Nephron (organoid): ENCODE measurements around the gene ZIC2.
A peak's percentile ranks its signal among the peaks of the same experiment; 100 is the strongest.

ENCODE experiments used
- H3K27ac Mint-ChIP-seq, 3 experiments: 2 replicates each; pipeline ENCODE4 v1.8.0; 2020; ENCODE audit warnings: mixed read lengths in 3 of 3, mild to moderate bottlenecking in 2 of 3, moderate library complexity in 1 of 3
- H3K27me3 Mint-ChIP-seq: 2 replicates; pipeline ENCODE4 v1.8.0; 2021; ENCODE audit warnings: low read depth, mild to moderate bottlenecking, moderate library complexity, mixed read lengths
- H3K36me3 Mint-ChIP-seq: 2 replicates; pipeline ENCODE4 v1.8.0; 2020; ENCODE audit warnings: low read depth, mixed read lengths
- H3K4me1 Mint-ChIP-seq: 2 replicates; pipeline ENCODE4 v1.8.0; 2020; ENCODE audit warnings: mixed read lengths
- H3K4me3 Mint-ChIP-seq, 3 experiments: 2 replicates each; pipeline ENCODE4 v1.8.0; 2020; ENCODE audit warnings: mild to moderate bottlenecking in 3 of 3, mixed read lengths in 3 of 3, moderate library complexity in 2 of 3
- H3K9me3 Mint-ChIP-seq: 2 replicates; pipeline ENCODE4 v1.8.0; 2020; ENCODE audit warnings: mixed read lengths
- CTCF ChIP-seq, 3 experiments: fragments of 200-600 bp; sonication (generic); IDR thresholded peaks; one replicate each; pipeline ENCODE4 v1.5.0; 2021; ENCODE audit warnings: antibody characterized with exemption in 3 of 3; ENCODE audit not compliant: unreplicated experiment in 3 of 3

Gene ZIC2

GRCh38 chr13:99985886-99986527, 4.4 kb downstream of the ZIC2 start:
- no peak for TF ChIP-seq CTCF (IDR thresholded peaks at IDR 0.05; ENCODE audit: unreplicated experiment in 3 of 3)
- H3K4me3 Mint-ChIP-seq: peak overlapping the region; percentile 65 to 75 (median 71)
- H3K4me1 Mint-ChIP-seq: peaks cover 13% of the 10 kb centered on the region
- H3K27me3 Mint-ChIP-seq: peaks cover 86% of the 10 kb centered on the region
- H3K27ac Mint-ChIP-seq: peak overlapping the region; percentile 15 to 32 (median 28)
- H3K36me3 Mint-ChIP-seq: peaks cover 5% of the 10 kb centered on the region
- peaks cover 3% of the 10 kb centered on the region for H3K9me3 Mint-ChIP-seq

GRCh38 chr13:99986741-99987140, 5.2 kb downstream of the ZIC2 start:
- Mint-ChIP-seq H3K36me3 (peaks cover 5% of the 10 kb centered on the region), H3K27me3 (peaks cover 92% of the 10 kb centered on the region), H3K9me3 (peaks cover 3% of the 10 kb centered on the region), H3K4me3 (peak overlapping the region; percentile 10 to 46 (median 27)), H3K4me1 (peaks cover 13% of the 10 kb centered on the region), H3K27ac (peak overlapping the region; percentile 28 to 80 (median 66))
- TF ChIP-seq CTCF (IDR thresholded peaks at IDR 0.05; ENCODE audit: unreplicated experiment in 3 of 3): no peak

- H3K4me1 Mint-ChIP-seq: peaks cover 17% of the 10 kb centered on the region
Measured at GRCh38 chr13:99987154-99988019, 5.8 kb downstream of the ZIC2 start.

GRCh38 chr13:99988529-99989275, 7.1 kb downstream of the ZIC2 start:
- Mint-ChIP-seq H3K27ac (peak overlapping the region in 2 of 3 experiments; percentile 51 to 60), H3K27me3 (peaks cover 97% of the 10 kb centered on the region), H3K4me1 (peaks cover 18% of the 10 kb centered on the region), H3K9me3 (peaks cover 3% of the 10 kb centered on the region), H3K36me3 (peaks cover 5% of the 10 kb centered on the region), H3K4me3 (peak overlapping the region in 1 of 3 experiments; percentile 35)
- no peak for TF ChIP-seq CTCF (IDR thresholded peaks at IDR 0.05; ENCODE audit: unreplicated experiment in 3 of 3)

More at GRCh38 chr13:99987154-99988019, 5.8 kb downstream of the ZIC2 start:
- TF ChIP-seq CTCF (IDR thresholded peaks at IDR 0.05; ENCODE audit: unreplicated experiment in 3 of 3): no peak
- H3K4me3 Mint-ChIP-seq: peak overlapping the region; percentile 10 to 46 (median 38)
- peaks cover 3% of the 10 kb centered on the region for H3K9me3 Mint-ChIP-seq
- peaks cover 97% of the 10 kb centered on the region for H3K27me3 Mint-ChIP-seq
- peak overlapping the region in 2 of 3 experiments; percentile 66 to 80 for H3K27ac Mint-ChIP-seq
- H3K36me3 Mint-ChIP-seq: peaks cover 5% of the 10 kb centered on the region

- H3K27me3 Mint-ChIP-seq: peaks cover 97% of the 10 kb centered on the region
- peak overlapping the region in 2 of 3 experiments; percentile 51 to 60 for H3K27ac Mint-ChIP-seq
- H3K4me3 Mint-ChIP-seq: no peak overlapping the region
- H3K36me3 Mint-ChIP-seq: peaks cover 5% of the 10 kb centered on the region
- H3K9me3 Mint-ChIP-seq: peaks cover 1% of the 10 kb centered on the region
- no peak for TF ChIP-seq CTCF (IDR thresholded peaks at IDR 0.05; ENCODE audit: unreplicated experiment in 3 of 3)
- peaks cover 14% of the 10 kb centered on the region for H3K4me1 Mint-ChIP-seq
Measured at GRCh38 chr13:99989276-99990125, 7.9 kb downstream of the ZIC2 start.
